Tibial nerve (tissue), 4 donors: ENCODE measurements around the gene PARP2. TPM values are rescaled to one million over a fixed set of nuclear protein-coding genes. Genes with fewer than 3 reads are reported as not detected.
A peak's percentile ranks its signal among the peaks of the same experiment; 100 is the strongest.

Experiments used
- DNase-seq, 2 donors: peaks; one replicate each; pipeline ENCODE4 v3.0.0-alpha.2; 2019; ENCODE audit warnings: low spot score in 2 of 2
- H3K27ac ChIP-seq, 4 donors: fragments of 200-600 bp; sonication (generic) in 3 of 4; one replicate each; pipeline ENCODE4 v1.5.1; 2017 to 2019; ENCODE audit warnings: mild to moderate bottlenecking in 1 of 4
- H3K27me3 ChIP-seq, 2 donors: fragments of 200-600 bp; sonication (generic) in 1 of 2; one replicate each; pipeline versions ENCODE4 v1.5.1 to v1.6.0; 2017 to 2019
- H3K36me3 ChIP-seq, 3 donors: fragments of 200-600 bp; sonication (generic); one replicate each; pipeline ENCODE4 v1.5.1; 2018 to 2019
- H3K4me1 ChIP-seq, 4 donors: fragments of 200-600 bp; sonication (generic) in 3 of 4; one replicate each; pipeline ENCODE4 v1.5.1; 2017 to 2019
- H3K4me3 ChIP-seq, 4 donors: fragments of 200-600 bp; sonication (generic) in 3 of 4; one replicate each; pipeline ENCODE4 v1.5.1; 2017 to 2019; ENCODE audit warnings: mild to moderate bottlenecking in 1 of 4, moderate library complexity in 1 of 4
- H3K9me3 ChIP-seq, 4 donors: fragments of 200-600 bp; sonication (generic) in 3 of 4; one replicate each; pipeline ENCODE4 v1.5.1; 2017 to 2019
- EP300 ChIP-seq, 2 donors: sonication (generic); formaldehyde crosslinking; IDR thresholded peaks; one replicate each; pipeline ENCODE4 v1.6.1; 2017; ENCODE audit warnings: antibody characterized with exemption in 2 of 2, mild to moderate bottlenecking in 1 of 2
- POLR2A ChIP-seq, 2 donors: fragments of 450-650 bp; IDR thresholded peaks; one replicate each; pipeline ENCODE4 v1.6.1; 2017; ENCODE audit warnings: antibody characterized with exemption in 2 of 2, mild to moderate bottlenecking in 2 of 2, moderate library complexity in 2 of 2
- WGBS, 2 donors: methylation state at CpG; one replicate each; pipeline ENCODE4 v1.1.5; 2018; 5-methylcytosine and 5-hydroxymethylcytosine counted together
- small RNA-seq: library from RNA; depleted of rRNA; stranded (forward); fragments of <200 nt; gene quantifications from one replicate; pipeline ENCODE3, GENCODE V24; 2016
- total RNA-seq, 4 donors: library from RNA; depleted of rRNA; stranded (reverse); fragments of >200 nt; gene quantifications; one replicate each; pipeline ENCODE4 v1.1.0, GENCODE V29; 2016
- TF ChIP-seq, protein P1 (sequence below), 5 experiments: fragments of 200-600 bp in 3 of 5; fragments of 450-650 bp in 2 of 5; sonication (generic) in 3 of 5; IDR thresholded peaks; one replicate each; pipeline ENCODE4 v1.5.1; 2016 to 2019; ENCODE audit warnings: antibody characterized with exemption in 5 of 5, mild to moderate bottlenecking in 3 of 5, moderate library complexity in 2 of 5

The PARP2 gene
- total RNA-seq, 4 donors from 2014 or later: 12.2 to 17.7 (median 15.6) TPM

DNA sequence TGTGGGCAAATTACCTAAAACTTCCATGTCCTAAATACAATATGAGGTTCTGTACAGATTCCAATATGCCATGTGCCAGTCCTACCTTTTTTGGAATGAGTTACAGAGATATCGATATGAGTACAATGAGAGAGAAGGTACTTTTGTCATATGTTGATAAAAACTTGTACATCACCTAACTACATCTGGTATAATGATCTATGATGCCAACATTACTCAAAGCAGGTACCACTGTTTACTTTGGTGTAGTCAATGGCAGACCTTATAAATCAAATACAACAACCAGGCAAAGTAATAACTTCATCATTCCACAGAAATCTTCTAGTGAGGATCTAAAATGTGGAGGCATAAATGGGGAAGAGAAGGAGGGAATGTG, 57.1 kb downstream of the PARP2 start:
- peaks cover 2 to 97% (median 34%) of the 10 kb centered on the region in 3 donors for H3K36me3 ChIP-seq
- no peak overlapping the region for H3K27ac ChIP-seq
- no peak overlapping the region for H3K4me3 ChIP-seq
- 97 to 100% methylated on average over 1 of the region's 1 CpG for WGBS, 2 donors
- no peaks in the 10 kb centered on the region for H3K27me3 ChIP-seq
- H3K9me3 ChIP-seq: no peaks in the 10 kb centered on the region
- TF ChIP-seq EP300 (IDR thresholded peaks at IDR 0.05): no peak
- TF ChIP-seq, protein P1, sequence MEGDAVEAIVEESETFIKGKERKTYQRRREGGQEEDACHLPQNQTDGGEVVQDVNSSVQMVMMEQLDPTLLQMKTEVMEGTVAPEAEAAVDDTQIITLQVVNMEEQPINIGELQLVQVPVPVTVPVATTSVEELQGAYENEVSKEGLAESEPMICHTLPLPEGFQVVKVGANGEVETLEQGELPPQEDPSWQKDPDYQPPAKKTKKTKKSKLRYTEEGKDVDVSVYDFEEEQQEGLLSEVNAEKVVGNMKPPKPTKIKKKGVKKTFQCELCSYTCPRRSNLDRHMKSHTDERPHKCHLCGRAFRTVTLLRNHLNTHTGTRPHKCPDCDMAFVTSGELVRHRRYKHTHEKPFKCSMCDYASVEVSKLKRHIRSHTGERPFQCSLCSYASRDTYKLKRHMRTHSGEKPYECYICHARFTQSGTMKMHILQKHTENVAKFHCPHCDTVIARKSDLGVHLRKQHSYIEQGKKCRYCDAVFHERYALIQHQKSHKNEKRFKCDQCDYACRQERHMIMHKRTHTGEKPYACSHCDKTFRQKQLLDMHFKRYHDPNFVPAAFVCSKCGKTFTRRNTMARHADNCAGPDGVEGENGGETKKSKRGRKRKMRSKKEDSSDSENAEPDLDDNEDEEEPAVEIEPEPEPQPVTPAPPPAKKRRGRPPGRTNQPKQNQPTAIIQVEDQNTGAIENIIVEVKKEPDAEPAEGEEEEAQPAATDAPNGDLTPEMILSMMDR (IDR thresholded peaks at IDR 0.05): no peak
- no peak for DNase-seq
- H3K4me1 ChIP-seq: no peaks in the 10 kb centered on the region

DNA sequence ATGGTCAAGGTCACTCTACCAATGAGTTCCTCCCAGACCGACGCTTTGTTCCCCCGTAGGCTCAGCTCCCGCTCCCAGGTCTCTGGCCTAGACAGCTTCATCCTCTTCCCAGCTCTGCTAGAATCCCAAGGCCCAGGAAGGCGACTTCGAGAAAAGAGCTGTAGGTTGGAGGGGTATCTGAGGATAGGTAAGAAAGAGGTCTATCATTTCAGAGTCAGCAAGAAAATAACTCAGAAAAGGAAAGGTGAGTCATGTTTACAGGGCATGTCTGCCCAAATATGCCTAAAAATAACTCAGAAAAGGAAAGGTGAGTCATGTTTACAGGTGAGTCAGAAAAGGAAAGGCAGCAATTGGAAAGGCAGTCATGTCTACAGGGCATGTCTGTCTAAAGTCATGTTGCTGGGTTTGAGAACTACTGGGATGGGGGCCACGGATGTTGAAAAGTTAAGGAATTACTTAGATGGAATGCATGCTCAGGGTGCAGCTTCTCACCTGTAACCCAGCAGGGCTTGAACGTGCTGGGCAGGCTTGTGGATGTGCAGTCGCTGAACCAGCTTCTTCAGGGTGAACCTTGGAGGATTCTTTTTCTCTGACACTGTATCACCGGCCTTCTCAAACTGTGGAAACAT, 57.6 kb downstream of the PARP2 start:
- TF ChIP-seq EP300 (IDR thresholded peaks at IDR 0.05) (no peak), POLR2A (IDR thresholded peaks at IDR 0.05) (no peak)
- peaks cover 2 to 97% (median 29%) of the 10 kb centered on the region in 3 donors for H3K36me3 ChIP-seq
- H3K27ac ChIP-seq: no peak overlapping the region
- H3K4me3 ChIP-seq: no peak overlapping the region
- no peaks in the 10 kb centered on the region for H3K4me1 ChIP-seq
- H3K9me3 ChIP-seq: no peaks in the 10 kb centered on the region
- no peak for DNase-seq
- no peaks in the 10 kb centered on the region for H3K27me3 ChIP-seq
- 90 to 92% methylated on average over 10 of the region's 10 CpGs for WGBS, 2 donors

DNA sequence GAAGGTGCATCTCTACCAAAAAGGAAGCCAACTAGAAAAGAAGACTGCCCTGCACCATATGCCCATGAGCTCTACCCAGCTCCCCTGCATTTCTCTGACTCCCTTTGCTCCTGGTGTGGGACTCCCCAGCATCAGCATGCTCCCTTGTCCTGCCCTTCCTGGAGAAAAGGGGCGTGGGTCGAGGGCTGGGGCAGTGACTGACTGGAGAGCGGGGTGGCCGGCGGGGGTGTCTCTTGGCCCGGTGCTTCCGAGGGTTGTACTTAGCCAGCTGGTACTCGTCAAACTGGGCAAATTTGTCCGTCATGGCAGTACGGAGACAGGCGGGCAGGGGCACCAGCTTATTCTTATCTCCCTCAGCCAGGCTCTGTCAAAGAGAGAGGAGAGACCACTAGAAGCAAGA, 60.1 kb downstream of the PARP2 start:
- Histone ChIP-seq H3K27ac (no peak overlapping the region), H3K4me1 (no peaks in the 10 kb centered on the region), H3K36me3 (peaks cover 2 to 98% (median 36%) of the 10 kb centered on the region in 3 donors), H3K9me3 (no peaks in the 10 kb centered on the region), H3K4me3 (no peak overlapping the region), H3K27me3 (no peaks in the 10 kb centered on the region)
- WGBS, 2 donors: 93 to 94% methylated on average over 11 of the region's 11 CpGs
- DNase-seq: no peak
- TF ChIP-seq POLR2A (IDR thresholded peaks at IDR 0.05): no peak
- TF ChIP-seq, protein P1 (IDR thresholded peaks at IDR 0.05): no peak
- TF ChIP-seq EP300 (IDR thresholded peaks at IDR 0.05): no peak

Small RNA genes lying within 50 kb of the gene (small RNA-seq; reads per million reads assigned to genes)
- gene SNORA79B (not detected), gene SNORD126 (423 reads per million, percentile 97 among the genes with 10 or more reads in this experiment)

Other genes starting within 250 kb of the PARP2 start
- gene OR4K17, start 232.9 kb upstream of the PARP2 start, total RNA-seq: not detected
- gene OR4N5, start 204.8 kb upstream of the PARP2 start, total RNA-seq: not detected
- not detected for gene OR11G2, start 152.7 kb upstream of the PARP2 start, total RNA-seq
- not detected for gene OR11H6, start 119.9 kb upstream of the PARP2 start, total RNA-seq
- not detected for gene OR11H7, start 114.7 kb upstream of the PARP2 start, total RNA-seq
- not detected for gene OR11H4, start 104.3 kb upstream of the PARP2 start, total RNA-seq
- gene TTC5, start 37.7 kb upstream of the PARP2 start, total RNA-seq: 10 to 100 TPM in 3 of 4 donors, 1 to 10 TPM in 1; 8.1 to 12.8 (median 10.7) TPM
- gene CCNB1IP1, start 10.4 kb upstream of the PARP2 start, total RNA-seq: 10 to 100 TPM; 46.5 to 68.4 (median 49.9) TPM
- 10 to 100 TPM; 30.3 to 50.0 (median 36.0) TPM for gene TEP1, start 69.9 kb downstream of the PARP2 start, total RNA-seq
- 1 to 10 TPM; 1.2 to 4.5 (median 1.8) TPM for gene KLHL33, start 92.5 kb downstream of the PARP2 start, total RNA-seq
- 100 to 1,000 TPM in 1 of 4 donors, 10 to 100 TPM in 3; 58.4 to 115 (median 70.6) TPM for gene OSGEP, start 111.2 kb downstream of the PARP2 start, total RNA-seq
- gene APEX1, start 111.6 kb downstream of the PARP2 start, total RNA-seq: 100 to 1,000 TPM; 125 to 134 (median 131) TPM
- gene PIP4P1, start 117.8 kb downstream of the PARP2 start, total RNA-seq: 10 to 100 TPM; 11.8 to 29.7 (median 23.9) TPM
- gene PNP, start 125.8 kb downstream of the PARP2 start, total RNA-seq: 10 to 100 TPM; 17.0 to 37.5 (median 27.6) TPM
- under 1 TPM in 1 of 4 donors, not detected in 3; 0.44 TPM for gene RNASE10, start 161.9 kb downstream of the PARP2 start, total RNA-seq
- gene RNASE9, start 217.4 kb downstream of the PARP2 start, total RNA-seq: not detected
- not detected for gene RNASE11, start 244.4 kb downstream of the PARP2 start, total RNA-seq
- gene RNASE12, start 247.7 kb downstream of the PARP2 start, total RNA-seq: not detected